ENCODE results near the gene CD46.

Gene CD46

DNA sequence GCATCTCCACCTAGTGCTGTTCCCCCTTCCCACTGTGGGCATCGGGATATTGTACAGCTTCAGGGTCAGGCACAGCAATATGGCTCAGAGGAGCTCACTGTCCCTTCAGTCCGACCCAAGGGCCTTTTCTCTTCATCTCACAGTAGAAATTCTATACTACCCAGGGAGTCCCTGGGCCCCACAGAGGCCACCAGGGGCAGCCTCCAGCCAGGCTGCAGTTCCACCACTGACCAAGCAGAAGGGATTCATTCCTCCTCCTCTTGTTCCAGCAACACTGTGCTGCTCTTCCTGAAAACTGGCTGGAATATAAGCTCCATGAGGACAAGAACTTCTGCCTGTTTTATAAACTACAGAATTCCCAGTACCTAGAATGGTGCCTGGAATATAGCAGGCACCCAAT, 88.5 kb downstream of the CD46 start:
- no peak overlapping the region for H3K4me3 Mint-ChIP-seq
- no peak for ATAC-seq (ENCODE audit: low read depth)
- H3K27me3 Mint-ChIP-seq = no peaks in the 10 kb centered on the region
- no peaks in the 10 kb centered on the region for H3K9me3 Mint-ChIP-seq
- H3K27ac Mint-ChIP-seq = peak overlapping the region; percentile 22
- H3K4me1 Mint-ChIP-seq = peaks cover 44% of the 10 kb centered on the region
- H3K36me3 Mint-ChIP-seq = peaks cover 16% of the 10 kb centered on the region
- no peak for DNase-seq (ENCODE audit: low spot score in 2 of 2)

GRCh38 chr1:207841293-207841692, 89.4 kb downstream of the CD46 start:
- H3K27me3 Mint-ChIP-seq = no peaks in the 10 kb centered on the region
- ATAC-seq (ENCODE audit: low read depth) (no peak), DNase-seq (ENCODE audit: low spot score in 2 of 2) (no peak)
- H3K9me3 Mint-ChIP-seq = no peaks in the 10 kb centered on the region
- H3K36me3 Mint-ChIP-seq = peaks cover 17% of the 10 kb centered on the region
- no peak overlapping the region for H3K27ac Mint-ChIP-seq
- H3K4me3 Mint-ChIP-seq = no peak overlapping the region
- H3K4me1 Mint-ChIP-seq = peaks cover 43% of the 10 kb centered on the region

GRCh38 chr1:207841901-207842300, 90.0 kb downstream of the CD46 start:
- Mint-ChIP-seq H3K27me3 (no peaks in the 10 kb centered on the region), H3K27ac (no peak overlapping the region), H3K9me3 (no peaks in the 10 kb centered on the region), H3K36me3 (peaks cover 19% of the 10 kb centered on the region), H3K4me3 (no peak overlapping the region), H3K4me1 (peaks cover 40% of the 10 kb centered on the region)
- DNase-seq (ENCODE audit: low spot score in 2 of 2) (no peak), ATAC-seq (ENCODE audit: low read depth) (no peak)

GRCh38 chr1:207842506-207842905, 90.7 kb downstream of the CD46 start:
- H3K4me3 Mint-ChIP-seq = no peak overlapping the region
- no peak overlapping the region for H3K27ac Mint-ChIP-seq
- peaks cover 37% of the 10 kb centered on the region for H3K4me1 Mint-ChIP-seq
- H3K27me3 Mint-ChIP-seq = no peaks in the 10 kb centered on the region
- H3K9me3 Mint-ChIP-seq = no peaks in the 10 kb centered on the region
- DNase-seq (ENCODE audit: low spot score in 2 of 2) (no peak), ATAC-seq (ENCODE audit: low read depth) (no peak)
- peaks cover 19% of the 10 kb centered on the region for H3K36me3 Mint-ChIP-seq

GRCh38 chr1:207844371-207844770, 92.5 kb downstream of the CD46 start:
- Mint-ChIP-seq H3K9me3 (no peaks in the 10 kb centered on the region), H3K4me3 (no peak overlapping the region), H3K27ac (no peak overlapping the region), H3K4me1 (peaks cover 40% of the 10 kb centered on the region), H3K36me3 (peaks cover 13% of the 10 kb centered on the region), H3K27me3 (no peaks in the 10 kb centered on the region)
- no peak for ATAC-seq (ENCODE audit: low read depth)
- DNase-seq (ENCODE audit: low spot score in 2 of 2) = no peak

Data from memory B cell (primary cell).